GM19035 (cell line): ENCODE data around the gene SMIM24.
"Not testable (repeated sequence)": the region's sequence is repeated elsewhere in the genome, so short reads cannot be mapped to it uniquely, and the experiment has no call there.

Experiments
- ATAC-seq: cut with Tn5 transposase; IDR thresholded peaks from one replicate; pipeline ENCODE4 v1.9.1; 2021; ENCODE audit not compliant: unreplicated experiment

SMIM24 gene

GRCh38 chr19:3440082-3440481, 40.2 kb downstream of the SMIM24 start:
- no peak for ATAC-seq

DNA sequence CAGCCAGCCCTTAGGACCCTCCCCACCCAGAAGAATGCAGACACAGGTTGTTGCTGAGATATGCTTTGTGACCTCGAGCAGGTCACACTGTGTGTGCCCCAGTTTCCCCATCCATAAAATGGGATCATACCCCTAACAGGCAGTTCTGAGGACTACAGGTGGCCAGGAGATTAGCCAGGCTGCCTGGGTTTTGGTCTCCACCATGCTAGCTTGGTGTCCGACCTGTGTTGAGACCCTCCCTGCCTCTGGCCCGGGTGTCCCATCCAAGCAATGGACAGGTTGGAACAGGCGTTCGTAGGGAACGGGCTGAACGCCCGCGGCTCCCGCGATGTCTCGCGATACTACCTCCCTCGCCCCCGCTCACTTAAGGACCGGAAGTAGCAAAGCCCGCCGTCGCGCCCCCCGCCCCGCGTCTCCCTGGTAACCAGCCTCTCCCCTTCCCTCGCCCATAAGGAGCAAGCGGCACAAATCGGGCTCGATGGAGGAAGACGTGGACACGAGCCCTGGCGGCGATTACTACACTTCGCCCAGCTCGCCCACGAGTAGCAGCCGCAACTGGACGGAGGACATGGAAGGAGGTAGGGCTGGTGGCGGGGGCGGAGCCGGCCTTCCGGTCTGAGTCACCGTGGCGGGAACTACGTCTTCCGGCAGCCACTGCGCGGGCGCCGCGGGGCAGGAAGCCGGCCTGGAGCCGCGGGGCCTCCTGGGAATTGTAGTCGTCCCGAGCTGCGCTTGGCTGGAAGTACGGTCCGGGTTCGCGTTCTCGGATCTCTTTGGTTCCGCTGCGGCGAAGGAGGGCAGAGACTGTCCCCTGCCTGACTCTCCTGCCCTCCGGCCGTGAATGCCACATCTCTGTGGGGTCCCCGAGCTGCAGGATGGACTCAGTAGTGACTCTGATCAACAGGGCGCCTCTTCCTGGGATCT, 45.4 kb downstream of the SMIM24 start:
- peak; percentile 91 for ATAC-seq

DNA sequence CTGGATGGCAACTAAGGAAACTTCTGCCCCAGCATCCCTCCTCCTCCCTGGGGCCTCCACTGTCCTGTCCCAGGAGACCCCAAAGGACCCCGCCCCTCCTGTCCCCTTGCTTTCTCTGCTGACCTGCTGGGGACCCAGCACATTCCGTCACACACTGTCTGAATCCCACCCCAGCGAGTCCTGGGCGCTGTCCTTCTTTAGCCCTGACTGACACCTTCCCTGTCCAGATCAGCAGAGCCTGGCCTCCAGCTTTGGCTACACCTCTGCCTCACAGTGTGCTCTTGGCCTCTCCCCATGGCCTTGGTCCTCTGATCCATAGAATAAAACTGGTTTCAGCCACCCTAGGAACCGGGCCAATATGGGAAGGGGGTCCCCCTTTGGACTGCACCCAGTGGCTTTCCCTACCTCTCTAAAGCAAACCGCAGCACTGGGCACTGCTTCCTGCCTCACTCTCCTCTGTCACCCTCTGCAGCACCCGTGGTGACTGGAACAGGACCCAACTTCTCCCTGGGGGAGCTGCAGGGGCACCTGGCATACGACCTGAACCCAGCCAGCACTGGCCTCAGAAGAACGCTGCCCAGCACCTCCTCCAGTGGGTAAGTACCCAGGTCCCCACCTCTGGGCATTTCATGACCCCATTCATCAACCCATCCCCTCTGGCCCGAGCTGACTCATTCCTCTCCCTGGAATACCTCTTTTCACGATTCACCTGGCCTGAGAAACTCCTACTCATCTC, 46.4 kb downstream of the SMIM24 start:
- ATAC-seq: no peak

- no peak for ATAC-seq
Observed at GRCh38 chr19:3433313-3433712, 47.0 kb downstream of the SMIM24 start.

GRCh38 chr19:3431760-3432397, 48.4 kb downstream of the SMIM24 start:
- ATAC-seq: no peak

GRCh38 chr19:3430366-3430680, 50.0 kb downstream of the SMIM24 start:
- ATAC-seq: not testable (repeated sequence)

GRCh38 chr19:3426433-3426832, 53.9 kb downstream of the SMIM24 start:
- ATAC-seq: no peak
